Osteocyte (in vitro differentiated cells): ENCODE measurements around the gene XPA. TPM values are rescaled to one million over a fixed set of nuclear protein-coding genes. Genes with fewer than 3 reads are reported as not detected.

Experiments
- DNase-seq: peaks from one replicate; pipeline ENCODE4 v3.0.0; 2021; ENCODE audit warnings: mixed read lengths; ENCODE audit not compliant: unreplicated experiment; ENCODE audit errors: extremely low spot score
- H3K27ac Mint-ChIP-seq: one replicate; pipeline ENCODE4 v1.8.0; 2021; ENCODE audit warnings: mild to moderate bottlenecking, mixed read lengths; ENCODE audit not compliant: unreplicated experiment
- H3K27me3 Mint-ChIP-seq: one replicate; pipeline ENCODE4 v1.8.0; 2021; ENCODE audit warnings: mixed read lengths; ENCODE audit not compliant: unreplicated experiment
- H3K36me3 Mint-ChIP-seq: one replicate; pipeline ENCODE4 v1.8.0; 2021; ENCODE audit warnings: mixed read lengths; ENCODE audit not compliant: unreplicated experiment
- H3K4me1 Mint-ChIP-seq: one replicate; pipeline ENCODE4 v1.8.0; 2021; ENCODE audit warnings: mixed read lengths; ENCODE audit not compliant: unreplicated experiment
- H3K4me3 Mint-ChIP-seq: one replicate; pipeline ENCODE4 v1.8.0; 2021; ENCODE audit warnings: mild to moderate bottlenecking, moderate library complexity, mixed read lengths; ENCODE audit not compliant: unreplicated experiment
- H3K9me3 Mint-ChIP-seq: one replicate; pipeline ENCODE4 v1.8.0; 2021; ENCODE audit warnings: mixed read lengths; ENCODE audit not compliant: unreplicated experiment
- CTCF ChIP-seq: fragments of 200-600 bp; sonication (generic); IDR thresholded peaks from 2 replicates; pipeline ENCODE4 v1.5.0; 2021; ENCODE audit warnings: antibody characterized with exemption, mild to moderate bottlenecking, moderate library complexity
- total RNA-seq: library from RNA; stranded (reverse); gene quantifications from 2 replicates; pipeline ENCODE4 v1.2.1, GENCODE V29; 2021

Gene XPA
- total RNA-seq, 1 donor from 2014 or later: 10.1 TPM

GRCh38 chr9:97722331-97722730 lies 25.2 kb upstream of the XPA start:
- TF ChIP-seq CTCF: no peak
- peaks cover 47% of the 10 kb centered on the region for H3K27me3 Mint-ChIP-seq

DNA sequence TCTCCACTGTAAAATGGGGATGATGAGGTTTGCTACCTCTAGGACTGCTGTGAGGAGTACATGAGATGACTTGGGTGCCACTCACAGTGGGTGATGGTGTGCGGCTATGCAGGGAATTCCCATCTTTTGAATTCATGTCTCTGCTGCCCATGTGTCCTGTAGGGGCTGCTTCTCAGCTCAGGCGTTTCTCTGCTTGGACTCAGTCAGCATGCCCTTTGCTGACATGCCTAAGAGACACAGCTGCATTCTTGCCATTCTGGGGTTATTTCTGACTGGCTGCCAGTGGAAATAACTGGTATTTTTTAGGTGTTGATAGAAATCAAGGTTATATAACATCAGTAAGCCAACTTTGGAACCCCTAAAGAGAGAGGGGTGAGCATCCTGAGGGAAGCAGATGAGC lies 24.3 kb upstream of the XPA start:
- no peaks in the 10 kb centered on the region for H3K36me3 Mint-ChIP-seq
- H3K4me3 Mint-ChIP-seq: no peak overlapping the region
- H3K27ac Mint-ChIP-seq: no peak overlapping the region
- TF ChIP-seq CTCF: no peak
- peaks cover 44% of the 10 kb centered on the region for H3K27me3 Mint-ChIP-seq
- DNase-seq: no peak
- no peaks in the 10 kb centered on the region for H3K9me3 Mint-ChIP-seq
- H3K4me1 Mint-ChIP-seq: no peaks in the 10 kb centered on the region

More at GRCh38 chr9:97722331-97722730, 25.2 kb upstream of the XPA start:
- no peak overlapping the region for H3K27ac Mint-ChIP-seq
- H3K4me1 Mint-ChIP-seq: no peaks in the 10 kb centered on the region
- no peaks in the 10 kb centered on the region for H3K9me3 Mint-ChIP-seq
- DNase-seq: no peak
- H3K4me3 Mint-ChIP-seq: no peak overlapping the region
- no peaks in the 10 kb centered on the region for H3K36me3 Mint-ChIP-seq

DNA sequence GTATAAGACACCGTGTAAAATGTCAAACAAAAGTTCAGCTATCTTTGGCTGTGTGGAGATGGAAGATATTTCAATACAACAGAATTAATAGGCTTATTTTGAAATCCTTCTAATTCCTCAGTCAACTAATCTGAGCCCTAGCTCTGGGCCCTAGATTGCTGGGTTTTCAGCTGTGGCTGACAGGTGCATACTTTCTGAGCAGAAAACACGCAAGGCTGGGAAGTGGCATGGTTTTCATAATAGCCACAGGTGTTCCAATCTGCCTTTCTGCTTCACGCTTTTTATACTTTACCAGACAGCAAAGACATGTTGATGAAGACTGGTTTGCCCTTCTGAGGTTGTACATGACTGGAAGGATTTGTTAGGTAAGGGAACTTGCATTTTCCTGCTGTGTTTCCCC lies 20.7 kb upstream of the XPA start:
- no peak for TF ChIP-seq CTCF
- peaks cover 8% of the 10 kb centered on the region for H3K4me1 Mint-ChIP-seq
- H3K36me3 Mint-ChIP-seq: no peaks in the 10 kb centered on the region
- no peak overlapping the region for H3K27ac Mint-ChIP-seq
- H3K4me3 Mint-ChIP-seq: no peak overlapping the region
- no peak for DNase-seq
- no peaks in the 10 kb centered on the region for H3K9me3 Mint-ChIP-seq
- H3K27me3 Mint-ChIP-seq: peaks cover 29% of the 10 kb centered on the region

- Mint-ChIP-seq H3K27me3 (peaks cover 31% of the 10 kb centered on the region), H3K4me1 (peaks cover 8% of the 10 kb centered on the region), H3K9me3 (no peaks in the 10 kb centered on the region), H3K4me3 (no peak overlapping the region), H3K36me3 (no peaks in the 10 kb centered on the region), H3K27ac (no peak overlapping the region)
- no peak for TF ChIP-seq CTCF
- DNase-seq: no peak
These were observed 17.3 kb upstream of the XPA start for GRCh38 chr9:97714435-97714834.

DNA sequence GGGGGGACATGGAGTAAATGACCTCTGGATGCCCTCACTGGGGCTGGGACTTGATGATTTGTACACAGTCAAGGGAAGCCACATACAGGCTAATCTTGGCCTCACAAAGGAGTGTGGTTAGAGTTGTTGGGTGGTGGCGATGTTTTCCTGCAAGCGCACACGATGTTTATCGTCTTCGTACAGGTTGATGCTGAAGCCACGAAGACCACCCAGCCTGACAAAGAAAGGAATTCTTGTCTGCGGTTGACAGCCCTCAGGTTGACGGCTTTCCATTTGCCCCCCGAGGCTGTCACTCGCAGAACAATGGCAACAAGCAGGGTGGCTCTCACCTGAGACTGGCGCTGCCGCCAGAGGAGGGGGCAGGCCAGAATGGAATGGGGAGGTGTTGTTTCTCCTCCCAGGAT lies 14.1 kb upstream of the XPA start:
- TF ChIP-seq CTCF: no peak
- no peak overlapping the region for H3K27ac Mint-ChIP-seq
- no peaks in the 10 kb centered on the region for H3K9me3 Mint-ChIP-seq
- DNase-seq: no peak
- H3K4me3 Mint-ChIP-seq: no peak overlapping the region
- peaks cover 8% of the 10 kb centered on the region for H3K4me1 Mint-ChIP-seq
- peaks cover 46% of the 10 kb centered on the region for H3K27me3 Mint-ChIP-seq
- no peaks in the 10 kb centered on the region for H3K36me3 Mint-ChIP-seq
